Activated CD4-positive, CD25-positive, alpha-beta regulatory T cell treated with anti-CD3 and anti-CD28 coated beads, Interleukin-2, amount 50 U/mL, for 16 hours (primary cell): ENCODE data around the gene LUZP2.

Experiments used
- DNase-seq: peaks from one replicate; pipeline ENCODE4 v3.0.0-alpha.2; 2020; ENCODE audit warnings: low read depth, low spot score

LUZP2 gene

DNA sequence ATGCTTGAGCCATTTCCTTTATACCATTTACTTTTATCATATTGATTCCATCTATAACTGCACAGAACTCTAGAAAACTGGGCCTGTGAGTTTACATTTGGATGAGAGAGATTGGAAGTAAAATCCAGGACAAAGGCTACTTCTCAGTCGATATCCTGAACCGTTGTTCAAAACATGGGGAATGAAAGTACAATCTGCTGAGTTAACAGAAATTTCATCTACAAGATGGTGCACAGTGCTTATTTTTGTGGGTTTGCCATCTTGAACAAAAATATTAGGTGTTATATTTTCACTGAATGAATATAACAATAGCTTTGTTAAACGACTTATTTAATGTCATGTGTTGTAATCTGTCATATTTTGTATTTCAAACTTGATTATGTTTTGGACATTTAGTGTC is 622.6 kb downstream of the LUZP2 start:
- DNase-seq = no peak
